NCI-H774 (cell line): ENCODE data around the gene LAMC3.

ENCODE experiments used
- DNase-seq: peaks from one replicate; lab custom pipeline; 2025; lab: John Stamatoyannopoulos, UW

LAMC3 gene

GRCh38 chr9:131008909-131009618 lies at the start of gene LAMC3:
LAMC3 (plus strand) TSS chr9:131009174; CDS start chr9:131009215, 41 bp downstream.
- DNase-seq = no peak

GRCh38 chr9:130959809-130960334 lies 49.1 kb upstream of the LAMC3 start:
- no peak for DNase-seq

- no peak for DNase-seq
These were observed 48.2 kb upstream of the LAMC3 start for GRCh38 chr9:130960522-130961378.

GRCh38 chr9:130961511-130962300 lies 47.3 kb upstream of the LAMC3 start:
- DNase-seq = no peak

- DNase-seq = no peak
These were observed 46.3 kb upstream of the LAMC3 start for GRCh38 chr9:130962418-130963316.

GRCh38 chr9:130963337-130963908 lies 45.6 kb upstream of the LAMC3 start:
- DNase-seq = no peak

GRCh38 chr9:130963916-130964315 lies 45.1 kb upstream of the LAMC3 start:
- DNase-seq = no peak

GRCh38 chr9:130965680-130966079 lies 43.3 kb upstream of the LAMC3 start:
- DNase-seq = no peak

GRCh38 chr9:130970052-130970451 lies 38.9 kb upstream of the LAMC3 start:
- no peak for DNase-seq

- no peak for DNase-seq
These were observed 38.1 kb upstream of the LAMC3 start for GRCh38 chr9:130970855-130971254.

GRCh38 chr9:130971294-130971849 lies 37.6 kb upstream of the LAMC3 start:
- no peak for DNase-seq

- no peak for DNase-seq
These were observed 36.6 kb upstream of the LAMC3 start for GRCh38 chr9:130972277-130972956.

GRCh38 chr9:130972957-130973685 lies 35.9 kb upstream of the LAMC3 start:
- no peak for DNase-seq

- DNase-seq = no peak
These were observed 35.2 kb upstream of the LAMC3 start for GRCh38 chr9:130973686-130974281.

- DNase-seq = no peak
These were observed 34.3 kb upstream of the LAMC3 start for GRCh38 chr9:130974697-130975096.

- no peak for DNase-seq
These were observed 33.8 kb upstream of the LAMC3 start for GRCh38 chr9:130975156-130975555.

GRCh38 chr9:130975932-130976841 lies 32.8 kb upstream of the LAMC3 start:
- DNase-seq = no peak

- DNase-seq = no peak
These were observed 31.2 kb upstream of the LAMC3 start for GRCh38 chr9:130977811-130978221.
